ENCODE data around the gene EXT2. TPM values are rescaled to one million over a fixed set of nuclear protein-coding genes. Genes with fewer than 3 reads are reported as not detected.

EXT2 gene
- total RNA-seq, 3 donors from 2014 or later (not counting 1 experiment from before 2014, with no cell fraction given) = 44.2 to 50.3 (median 45.8) TPM

DNA sequence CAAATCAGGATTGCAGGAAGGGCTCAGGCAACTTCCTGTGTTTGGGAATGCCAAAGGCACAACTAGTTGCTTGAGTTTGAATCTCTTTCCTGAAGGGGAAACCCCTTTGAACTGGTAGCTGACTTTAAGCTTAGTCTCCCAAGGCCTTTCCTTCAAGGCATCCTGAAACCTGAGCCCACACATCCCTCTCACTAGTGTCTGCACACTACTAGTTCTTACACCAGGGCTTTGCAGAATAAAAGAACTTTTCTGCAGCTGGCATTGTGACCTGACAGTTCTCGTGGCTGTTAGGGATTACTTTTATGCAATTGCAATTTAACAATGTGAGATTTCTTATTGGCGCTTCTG, 95.4 kb downstream of the EXT2 start:
- H3K27me3 Mint-ChIP-seq (ENCODE audit: low read depth in 2 of 2) = no peaks in the 10 kb centered on the region
- H3K9me3 Mint-ChIP-seq = peaks cover 4 to 7% of the 10 kb centered on the region in 2 donors
- Histone ChIP-seq H3K4me1 (ENCODE audit: control insufficient read depth, insufficient read depth, low read length) (no peaks in the 10 kb centered on the region), H3K36me3 (ENCODE audit: control insufficient read depth, insufficient read depth, low read length) (peaks cover 4% of the 10 kb centered on the region), H3K27ac (ENCODE audit: low read length) (no peak overlapping the region), H3K27me3 (ENCODE audit: control insufficient read depth, insufficient read depth, low read length) (no peaks in the 10 kb centered on the region), H3K4me3 (ENCODE audit: low read length) (no peak overlapping the region), H3K9me3 (ENCODE audit: control insufficient read depth, insufficient read depth, low read length) (peaks cover 6% of the 10 kb centered on the region)
- ATAC-seq = no peak
- no peak overlapping the region for H3K27ac Mint-ChIP-seq
- no peak overlapping the region for H3K4me3 Mint-ChIP-seq
- WGBS (ENCODE audit: insufficient coverage) = 97% methylated on average over 2 of the region's 2 CpGs
- TF ChIP-seq, protein P1, sequence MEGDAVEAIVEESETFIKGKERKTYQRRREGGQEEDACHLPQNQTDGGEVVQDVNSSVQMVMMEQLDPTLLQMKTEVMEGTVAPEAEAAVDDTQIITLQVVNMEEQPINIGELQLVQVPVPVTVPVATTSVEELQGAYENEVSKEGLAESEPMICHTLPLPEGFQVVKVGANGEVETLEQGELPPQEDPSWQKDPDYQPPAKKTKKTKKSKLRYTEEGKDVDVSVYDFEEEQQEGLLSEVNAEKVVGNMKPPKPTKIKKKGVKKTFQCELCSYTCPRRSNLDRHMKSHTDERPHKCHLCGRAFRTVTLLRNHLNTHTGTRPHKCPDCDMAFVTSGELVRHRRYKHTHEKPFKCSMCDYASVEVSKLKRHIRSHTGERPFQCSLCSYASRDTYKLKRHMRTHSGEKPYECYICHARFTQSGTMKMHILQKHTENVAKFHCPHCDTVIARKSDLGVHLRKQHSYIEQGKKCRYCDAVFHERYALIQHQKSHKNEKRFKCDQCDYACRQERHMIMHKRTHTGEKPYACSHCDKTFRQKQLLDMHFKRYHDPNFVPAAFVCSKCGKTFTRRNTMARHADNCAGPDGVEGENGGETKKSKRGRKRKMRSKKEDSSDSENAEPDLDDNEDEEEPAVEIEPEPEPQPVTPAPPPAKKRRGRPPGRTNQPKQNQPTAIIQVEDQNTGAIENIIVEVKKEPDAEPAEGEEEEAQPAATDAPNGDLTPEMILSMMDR (IDR thresholded peaks at IDR 0.05) = no peak
- peaks cover 24% of the 10 kb centered on the region for H3K36me3 Mint-ChIP-seq
- intact Hi-C loops (cut with micrococcal nuclease) = no loop called here
- peaks cover 25 to 33% of the 10 kb centered on the region in 2 donors for H3K4me1 Mint-ChIP-seq
- no peak for DNase-seq

DNA sequence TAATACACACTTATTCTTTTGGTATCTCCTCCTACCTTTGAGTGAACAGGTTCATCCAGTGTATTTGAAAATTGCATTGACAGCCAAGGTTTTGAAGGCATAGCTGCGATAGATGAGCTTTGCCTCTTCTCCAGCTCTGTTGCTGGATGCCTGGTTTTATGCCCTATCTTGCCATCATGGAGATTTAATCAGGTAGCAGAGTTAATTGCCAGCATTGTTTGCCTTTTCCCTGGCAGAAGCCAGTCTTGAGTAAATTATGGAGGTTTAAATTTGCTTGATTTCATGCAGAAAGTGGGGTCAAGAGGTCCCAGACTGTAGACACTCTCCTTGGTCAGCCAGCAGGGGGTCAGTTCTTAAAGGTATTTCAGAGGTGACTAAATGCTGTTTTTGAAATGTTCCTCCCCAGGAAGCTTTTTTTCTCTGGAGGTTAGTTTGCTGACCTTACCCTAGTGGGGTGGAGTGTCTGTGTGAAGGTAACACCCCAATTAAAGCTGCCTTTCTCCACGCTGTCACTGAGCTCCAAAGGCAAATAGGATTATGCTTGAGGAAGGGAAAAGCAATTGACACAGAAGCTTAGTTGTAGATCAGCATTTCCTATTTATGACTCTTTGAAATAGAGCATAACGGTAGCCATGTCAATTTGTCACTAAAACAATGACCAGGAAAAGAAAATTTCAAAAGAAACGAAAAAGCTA, 96.0 kb downstream of the EXT2 start:
- H3K27me3 ChIP-seq (ENCODE audit: control insufficient read depth, insufficient read depth, low read length) = no peaks in the 10 kb centered on the region
- no peak overlapping the region for H3K27ac ChIP-seq (ENCODE audit: low read length)
- H3K4me1 Mint-ChIP-seq = peaks cover 29 to 37% of the 10 kb centered on the region in 2 donors
- intact Hi-C loops (cut with micrococcal nuclease) = no loop called here
- H3K9me3 ChIP-seq (ENCODE audit: control insufficient read depth, insufficient read depth, low read length) = peaks cover 6% of the 10 kb centered on the region
- H3K4me3 ChIP-seq (ENCODE audit: low read length) = no peak overlapping the region
- peaks cover 4% of the 10 kb centered on the region for H3K36me3 ChIP-seq (ENCODE audit: control insufficient read depth, insufficient read depth, low read length)
- WGBS (ENCODE audit: insufficient coverage) = 100% methylated on average over 2 of the region's 4 CpGs
- ATAC-seq = no peak
- peaks cover 24% of the 10 kb centered on the region for H3K36me3 Mint-ChIP-seq
- TF ChIP-seq, protein P1 (IDR thresholded peaks at IDR 0.05) = no peak
- no peaks in the 10 kb centered on the region for H3K27me3 Mint-ChIP-seq (ENCODE audit: low read depth in 2 of 2)
- DNase-seq = no peak
- H3K27ac Mint-ChIP-seq = no peak overlapping the region
- no peak overlapping the region for H3K4me3 Mint-ChIP-seq
- peaks cover 4 to 7% of the 10 kb centered on the region in 2 donors for H3K9me3 Mint-ChIP-seq
- no peaks in the 10 kb centered on the region for H3K4me1 ChIP-seq (ENCODE audit: control insufficient read depth, insufficient read depth, low read length)

DNA sequence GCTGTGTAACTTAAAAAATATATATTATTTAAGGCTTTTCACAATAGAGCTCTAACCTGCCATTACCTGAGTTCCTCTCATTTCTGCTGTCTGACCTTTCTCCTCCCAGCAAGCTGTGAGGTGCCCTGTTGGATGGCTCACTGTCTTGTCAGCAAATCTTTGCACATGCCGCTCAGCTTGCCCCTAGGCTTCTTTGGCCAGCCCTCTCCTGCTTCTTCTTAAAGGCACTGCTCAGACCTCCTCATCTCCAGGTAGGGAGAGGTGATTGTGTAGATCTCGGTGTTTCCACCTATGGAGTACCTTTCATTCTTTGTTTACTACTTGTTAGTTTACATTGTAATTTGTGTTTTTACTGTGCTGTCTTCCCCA, 96.5 kb downstream of the EXT2 start:
- no peak overlapping the region for H3K27ac ChIP-seq (ENCODE audit: low read length)
- no peaks in the 10 kb centered on the region for H3K4me1 ChIP-seq (ENCODE audit: control insufficient read depth, insufficient read depth, low read length)
- Mint-ChIP-seq H3K27ac (no peak overlapping the region), H3K9me3 (peaks cover 4 to 7% of the 10 kb centered on the region in 2 donors), H3K27me3 (ENCODE audit: low read depth in 2 of 2) (no peaks in the 10 kb centered on the region), H3K36me3 (peaks cover 24% of the 10 kb centered on the region), H3K4me3 (no peak overlapping the region), H3K4me1 (peaks cover 29 to 37% of the 10 kb centered on the region in 2 donors)
- H3K36me3 ChIP-seq (ENCODE audit: control insufficient read depth, insufficient read depth, low read length) = peaks cover 4% of the 10 kb centered on the region
- ATAC-seq (no peak), DNase-seq (no peak)
- intact Hi-C loops (cut with micrococcal nuclease) = no loop called here
- no peak overlapping the region for H3K4me3 ChIP-seq (ENCODE audit: low read length)
- 100% methylated on average over 1 of the region's 2 CpGs for WGBS (ENCODE audit: insufficient coverage)
- TF ChIP-seq, protein P1 (IDR thresholded peaks at IDR 0.05) = no peak
- peaks cover 6% of the 10 kb centered on the region for H3K9me3 ChIP-seq (ENCODE audit: control insufficient read depth, insufficient read depth, low read length)
- no peaks in the 10 kb centered on the region for H3K27me3 ChIP-seq (ENCODE audit: control insufficient read depth, insufficient read depth, low read length)

All from natural killer cell (primary cell).